ENCODE results near the gene MADD. TPM values are rescaled to one million over a fixed set of nuclear protein-coding genes. Genes with fewer than 3 reads are reported as not detected.

The MADD gene
- total RNA-seq, 1 donor from 2014 or later = 53.7 TPM

DNA sequence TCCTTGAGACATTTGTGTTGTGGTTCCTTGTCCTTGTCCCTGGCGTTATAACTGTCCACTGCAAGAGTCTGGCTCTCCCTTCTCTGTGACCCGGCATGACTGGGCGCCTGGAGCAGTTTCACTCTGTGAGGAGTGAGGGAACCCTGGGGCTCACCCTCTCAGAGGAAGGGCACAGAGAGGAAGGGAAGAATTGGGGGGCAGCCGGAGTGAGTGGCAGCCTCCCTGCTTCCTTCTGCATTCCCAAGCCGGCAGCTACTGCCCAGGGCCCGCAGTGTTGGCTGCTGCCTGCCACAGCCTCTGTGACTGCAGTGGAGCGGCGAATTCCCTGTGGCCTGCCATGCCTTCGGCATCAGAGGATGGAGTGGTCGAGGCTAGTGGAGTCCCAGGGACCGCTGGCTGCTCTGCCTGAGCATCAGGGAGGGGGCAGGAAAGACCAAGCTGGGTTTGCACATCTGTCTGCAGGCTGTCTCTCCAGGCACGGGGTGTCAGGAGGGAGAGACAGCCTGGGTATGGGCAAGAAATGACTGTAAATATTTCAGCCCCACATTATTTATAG is 59.6 kb downstream of the MADD start:
- ATAC-seq = no peak
- H3K4me1 ChIP-seq = peaks cover 7% of the 10 kb centered on the region
- no peak overlapping the region for H3K4me3 ChIP-seq
- no peaks in the 10 kb centered on the region for H3K9me3 ChIP-seq
- H3K27me3 ChIP-seq (ENCODE audit: low read depth) = no peaks in the 10 kb centered on the region
- no peaks in the 10 kb centered on the region for H3K36me3 ChIP-seq
- no peak overlapping the region for H3K27ac ChIP-seq
- no peak for TF ChIP-seq CTCF (IDR thresholded peaks at IDR 0.05)
- DNase-seq = peak; percentile 28
- intact Hi-C loops (cut with DNase I) = no loop called here

GRCh38 chr11:47329987-47330931 is 60.3 kb downstream of the MADD start:
- DNase-seq (peak; percentile 40), ATAC-seq (no peak)
- Histone ChIP-seq H3K9me3 (no peaks in the 10 kb centered on the region), H3K27ac (no peak overlapping the region), H3K27me3 (ENCODE audit: low read depth) (no peaks in the 10 kb centered on the region), H3K4me3 (no peak overlapping the region), H3K36me3 (no peaks in the 10 kb centered on the region), H3K4me1 (peaks cover 7% of the 10 kb centered on the region)
- intact Hi-C loops (cut with DNase I) = no loop called here
- no peak for TF ChIP-seq CTCF (IDR thresholded peaks at IDR 0.05)

DNA sequence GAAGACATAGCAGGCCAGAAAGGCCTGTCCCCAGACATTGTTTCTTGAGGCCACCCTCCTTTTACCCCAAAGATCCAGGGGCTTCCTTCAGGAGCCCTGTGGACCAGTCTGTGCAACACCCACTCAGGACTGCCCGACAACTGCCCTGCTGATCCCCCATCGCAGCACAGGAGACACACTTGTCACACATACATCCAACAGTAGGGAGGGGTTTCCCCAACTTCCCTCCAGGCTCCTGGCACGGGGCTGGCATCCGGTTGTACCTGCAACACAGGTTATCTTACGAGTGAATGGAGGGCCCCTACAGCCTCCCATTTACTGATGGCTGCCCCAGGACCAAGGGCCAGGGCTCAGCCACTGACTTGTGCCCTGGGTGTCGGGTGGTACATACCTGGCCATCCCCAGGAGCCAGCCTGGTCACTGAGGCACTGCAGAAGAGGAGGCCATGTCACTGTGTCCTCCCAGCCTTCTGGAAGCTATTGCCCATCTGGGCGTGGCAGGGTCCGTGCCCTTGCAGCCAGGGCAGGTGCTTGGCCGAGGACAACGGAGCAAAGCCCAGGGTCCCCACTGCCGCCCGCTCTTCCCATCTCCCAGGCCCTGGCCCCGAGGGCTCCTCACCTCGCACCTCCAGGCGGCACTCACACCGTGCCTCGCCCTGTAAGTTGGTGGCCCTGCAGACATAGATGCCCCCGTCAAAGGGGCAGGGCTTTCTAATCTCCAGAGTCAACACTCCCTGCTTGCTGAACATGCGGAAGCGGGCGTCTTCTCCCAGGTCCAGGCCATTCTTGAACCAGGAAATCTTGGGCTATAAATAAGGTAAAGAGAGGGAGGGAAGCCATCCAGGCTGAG is 61.7 kb downstream of the MADD start:
- Histone ChIP-seq H3K4me1 (peaks cover 7% of the 10 kb centered on the region), H3K27me3 (ENCODE audit: low read depth) (no peaks in the 10 kb centered on the region), H3K36me3 (no peaks in the 10 kb centered on the region), H3K9me3 (no peaks in the 10 kb centered on the region), H3K4me3 (no peak overlapping the region), H3K27ac (no peak overlapping the region)
- no peak for TF ChIP-seq CTCF (IDR thresholded peaks at IDR 0.05)
- intact Hi-C loops (cut with DNase I) = no loop called here
- DNase-seq (peak; percentile 37), ATAC-seq (no peak)

DNA sequence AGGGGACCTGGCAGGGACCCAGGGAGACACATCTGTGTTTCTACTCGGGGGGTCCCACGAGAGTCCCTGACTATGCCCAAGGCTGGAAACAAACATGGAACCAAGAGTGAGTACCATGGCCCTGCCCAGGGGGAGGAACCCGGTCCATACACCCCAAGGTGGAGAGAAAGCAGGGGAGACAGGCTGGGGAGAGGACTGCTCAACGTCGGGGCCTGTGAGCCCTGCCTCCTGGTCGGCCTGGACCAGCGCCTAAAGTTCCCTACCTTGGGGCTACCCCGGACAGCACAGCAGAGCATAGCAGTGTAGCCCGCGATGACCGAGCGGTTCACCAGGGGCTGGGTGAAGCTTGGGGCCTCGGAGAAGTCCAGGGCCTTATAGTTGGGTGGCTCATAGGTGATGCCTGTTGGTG is 62.4 kb downstream of the MADD start:
- H3K36me3 ChIP-seq = no peaks in the 10 kb centered on the region
- peaks cover 7% of the 10 kb centered on the region for H3K4me1 ChIP-seq
- no peak for ATAC-seq
- intact Hi-C loops (cut with DNase I) = no loop called here
- no peak for TF ChIP-seq CTCF (IDR thresholded peaks at IDR 0.05)
- peak; percentile 40 for DNase-seq
- no peaks in the 10 kb centered on the region for H3K9me3 ChIP-seq
- no peaks in the 10 kb centered on the region for H3K27me3 ChIP-seq (ENCODE audit: low read depth)
- H3K4me3 ChIP-seq = no peak overlapping the region
- no peak overlapping the region for H3K27ac ChIP-seq

GRCh38 chr11:47332791-47333525 is 63.0 kb downstream of the MADD start:
- Histone ChIP-seq H3K36me3 (no peaks in the 10 kb centered on the region), H3K27me3 (ENCODE audit: low read depth) (no peaks in the 10 kb centered on the region), H3K9me3 (no peaks in the 10 kb centered on the region), H3K27ac (no peak overlapping the region), H3K4me3 (no peak overlapping the region), H3K4me1 (peaks cover 7% of the 10 kb centered on the region)
- DNase-seq (no peak), ATAC-seq (no peak)
- intact Hi-C loops (cut with DNase I) = no loop called here
- no peak for TF ChIP-seq CTCF (IDR thresholded peaks at IDR 0.05)

Data from lower lobe of right lung (tissue), 2 donors.